Neuron (in vitro differentiated cells): Measurements from ENCODE around the gene POLRMT.
A peak's percentile ranks its signal among the peaks of the same experiment; 100 is the strongest.

ENCODE experiments used
- H2AFZ ChIP-seq: one replicate; pipeline ENCODE4 v1.6.1; 2013; ENCODE audit warnings: low read depth, mild to moderate bottlenecking, inconsistent platforms, low read length, moderate library complexity
- H3K27me3 ChIP-seq: one replicate; pipeline ENCODE4 v1.6.1; 2013; ENCODE audit warnings: low read length; ENCODE audit not compliant: insufficient read depth
- H3K36me3 ChIP-seq: one replicate; pipeline ENCODE4 v1.6.1; 2013; ENCODE audit warnings: low read length; ENCODE audit not compliant: insufficient read depth
- H3K4me1 ChIP-seq: one replicate; pipeline ENCODE4 v1.6.1; 2013; ENCODE audit warnings: low read length; ENCODE audit not compliant: insufficient read depth
- H3K4me3 ChIP-seq: 2 replicates; pipeline ENCODE4 v1.5.1; 2013; ENCODE audit warnings: mild to moderate bottlenecking, low read length, moderate library complexity
- H3K9me3 ChIP-seq: one replicate; pipeline ENCODE4 v1.6.1; 2013; ENCODE audit warnings: low read length

Gene POLRMT

DNA sequence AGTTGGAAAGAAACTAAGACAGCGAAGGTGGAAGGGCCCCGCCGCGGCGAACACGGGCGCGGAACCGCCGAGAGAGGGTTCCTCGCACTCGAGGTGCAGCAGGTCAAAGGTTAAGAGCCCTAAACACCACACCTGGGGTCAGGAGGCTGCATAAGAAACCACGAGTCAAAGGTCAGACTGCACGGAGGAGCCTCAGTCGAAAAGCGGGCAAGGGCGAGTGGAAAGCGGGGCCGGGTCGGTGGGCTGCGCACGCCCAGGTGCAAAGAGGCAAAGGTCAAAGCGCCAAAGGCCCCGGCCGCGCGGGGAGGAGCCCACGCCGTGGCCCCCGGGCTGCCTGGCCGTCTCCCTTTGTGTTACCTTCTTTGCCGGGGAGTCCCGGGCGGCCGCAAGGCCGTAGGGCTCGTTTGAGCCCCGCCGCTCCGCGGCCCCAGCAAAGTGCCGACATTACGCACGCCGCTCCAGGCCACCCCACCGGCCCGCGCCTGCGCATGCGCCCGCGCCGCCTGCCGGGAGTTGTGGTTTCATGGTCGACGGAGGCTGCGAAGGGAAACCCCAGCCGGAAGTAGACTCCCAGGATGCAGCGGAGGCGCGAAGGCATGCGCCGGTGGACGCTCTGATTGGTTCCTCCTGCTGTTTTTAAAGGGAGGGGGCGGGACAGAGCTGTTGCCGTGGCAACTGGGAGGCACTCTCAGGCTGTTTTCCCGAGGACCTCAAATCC is at the start of gene POLRMT:
Gene POLRMT, minus strand, starts transcription at position 470 of the 718 bp plus-strand sequence. Its CDS starts 25 bp downstream, at position 445.
- peaks cover 12% of the 10 kb centered on the region for H3K36me3 ChIP-seq
- peak within 1 kb of the TSS; percentile 71 for H3K4me3 ChIP-seq
- H3K4me1 ChIP-seq = peaks cover 9% of the 10 kb centered on the region

GRCh38 chr19:682678-683320 is 49.5 kb upstream of the POLRMT start:
- Histone ChIP-seq H2AFZ (no peak overlapping the region), H3K4me1 (peaks cover 3% of the 10 kb centered on the region), H3K4me3 (no peak overlapping the region), H3K9me3 (no peaks in the 10 kb centered on the region), H3K36me3 (no peaks in the 10 kb centered on the region), H3K27me3 (no peaks in the 10 kb centered on the region)

More for the DNA sequence above, at the start of gene POLRMT:
- no peaks in the 10 kb centered on the region for H3K9me3 ChIP-seq
- no peaks in the 10 kb centered on the region for H3K27me3 ChIP-seq
- H2AFZ ChIP-seq = peak within 1 kb of the TSS; percentile 69

DNA sequence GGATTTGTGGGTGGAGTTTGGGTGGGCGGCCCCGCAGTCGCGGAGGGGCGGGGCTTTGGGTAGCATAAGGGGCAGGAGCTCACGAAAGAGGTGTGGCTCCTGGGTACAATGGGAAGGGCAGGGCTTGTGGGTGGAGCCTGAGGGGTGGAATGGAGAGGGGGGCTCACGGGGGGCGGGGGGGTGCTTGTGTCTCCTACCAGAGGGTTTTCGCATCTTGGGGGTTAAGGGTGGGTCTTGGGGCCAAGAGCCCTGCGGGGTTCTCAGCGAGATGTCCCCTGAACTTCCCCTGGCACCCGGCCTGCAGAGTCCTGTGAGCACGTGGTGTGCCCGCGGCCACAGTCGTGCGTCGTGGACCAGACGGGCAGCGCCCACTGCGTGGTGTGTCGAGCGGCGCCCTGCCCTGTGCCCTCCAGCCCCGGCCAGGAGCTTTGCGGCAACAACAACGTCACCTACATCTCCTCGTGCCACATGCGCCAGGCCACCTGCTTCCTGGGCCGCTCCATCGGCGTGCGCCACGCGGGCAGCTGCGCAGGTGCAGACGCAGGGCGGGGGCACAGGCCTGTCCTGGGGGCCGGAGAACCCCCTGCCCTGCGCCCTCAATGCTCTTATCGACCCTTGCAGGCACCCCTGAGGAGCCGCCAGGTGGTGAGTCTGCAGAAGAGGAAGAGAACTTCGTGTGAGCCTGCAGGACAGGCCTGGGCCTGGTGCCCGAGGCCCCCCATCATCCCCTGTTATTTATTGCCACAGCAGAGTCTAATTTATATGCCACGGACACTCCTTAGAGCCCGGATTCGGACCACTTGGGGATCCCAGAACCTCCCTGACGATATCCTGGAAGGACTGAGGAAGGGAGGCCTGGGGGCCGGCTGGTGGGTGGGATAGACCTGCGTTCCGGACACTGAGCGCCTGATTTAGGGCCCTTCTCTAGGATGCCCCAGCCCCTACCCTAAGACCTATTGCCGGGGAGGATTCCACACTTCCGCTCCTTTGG is 48.0 kb upstream of the POLRMT start:
- H3K9me3 ChIP-seq = no peaks in the 10 kb centered on the region
- H2AFZ ChIP-seq = peak overlapping the region; percentile 70
- peak overlapping the region; percentile 68 for H3K4me3 ChIP-seq
- peaks cover 4% of the 10 kb centered on the region for H3K27me3 ChIP-seq
- H3K4me1 ChIP-seq = peaks cover 3% of the 10 kb centered on the region
- H3K36me3 ChIP-seq = no peaks in the 10 kb centered on the region

DNA sequence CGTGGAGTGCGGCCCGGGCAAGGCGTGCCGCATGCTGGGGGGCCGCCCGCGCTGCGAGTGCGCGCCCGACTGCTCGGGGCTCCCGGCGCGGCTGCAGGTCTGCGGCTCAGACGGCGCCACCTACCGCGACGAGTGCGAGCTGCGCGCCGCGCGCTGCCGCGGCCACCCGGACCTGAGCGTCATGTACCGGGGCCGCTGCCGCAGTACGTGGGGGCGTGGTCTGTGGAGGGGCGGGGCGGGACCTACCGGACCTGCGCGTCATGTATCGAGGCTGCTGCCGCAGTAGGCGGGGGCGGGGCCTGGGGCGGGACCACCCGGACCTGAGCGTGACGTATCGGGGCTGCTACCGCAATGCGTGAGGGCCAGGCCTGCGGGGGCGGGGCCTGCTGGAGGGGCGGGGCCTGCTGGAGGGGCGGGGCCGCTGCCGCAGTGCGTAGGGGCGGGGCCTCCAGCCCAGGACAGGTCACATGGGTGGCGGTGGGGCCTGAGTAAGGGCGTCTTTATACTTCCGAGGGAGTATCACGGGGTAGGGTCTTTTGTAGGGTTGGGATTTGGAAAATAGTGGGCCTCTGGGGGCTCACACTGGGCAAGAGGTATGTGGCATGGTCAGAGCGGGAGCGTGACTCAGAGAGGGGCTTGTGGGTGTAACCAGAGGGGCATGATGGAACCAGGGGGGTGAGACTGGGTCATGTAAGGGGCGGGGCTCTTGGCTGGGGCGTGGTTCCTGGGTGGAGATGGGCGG is 47.1 kb upstream of the POLRMT start:
- no peaks in the 10 kb centered on the region for H3K36me3 ChIP-seq
- no peaks in the 10 kb centered on the region for H3K9me3 ChIP-seq
- peak overlapping the region; percentile 68 for H3K4me3 ChIP-seq
- H3K4me1 ChIP-seq = peaks cover 9% of the 10 kb centered on the region
- H3K27me3 ChIP-seq = peaks cover 4% of the 10 kb centered on the region
- H2AFZ ChIP-seq = peak overlapping the region; percentile 70

DNA sequence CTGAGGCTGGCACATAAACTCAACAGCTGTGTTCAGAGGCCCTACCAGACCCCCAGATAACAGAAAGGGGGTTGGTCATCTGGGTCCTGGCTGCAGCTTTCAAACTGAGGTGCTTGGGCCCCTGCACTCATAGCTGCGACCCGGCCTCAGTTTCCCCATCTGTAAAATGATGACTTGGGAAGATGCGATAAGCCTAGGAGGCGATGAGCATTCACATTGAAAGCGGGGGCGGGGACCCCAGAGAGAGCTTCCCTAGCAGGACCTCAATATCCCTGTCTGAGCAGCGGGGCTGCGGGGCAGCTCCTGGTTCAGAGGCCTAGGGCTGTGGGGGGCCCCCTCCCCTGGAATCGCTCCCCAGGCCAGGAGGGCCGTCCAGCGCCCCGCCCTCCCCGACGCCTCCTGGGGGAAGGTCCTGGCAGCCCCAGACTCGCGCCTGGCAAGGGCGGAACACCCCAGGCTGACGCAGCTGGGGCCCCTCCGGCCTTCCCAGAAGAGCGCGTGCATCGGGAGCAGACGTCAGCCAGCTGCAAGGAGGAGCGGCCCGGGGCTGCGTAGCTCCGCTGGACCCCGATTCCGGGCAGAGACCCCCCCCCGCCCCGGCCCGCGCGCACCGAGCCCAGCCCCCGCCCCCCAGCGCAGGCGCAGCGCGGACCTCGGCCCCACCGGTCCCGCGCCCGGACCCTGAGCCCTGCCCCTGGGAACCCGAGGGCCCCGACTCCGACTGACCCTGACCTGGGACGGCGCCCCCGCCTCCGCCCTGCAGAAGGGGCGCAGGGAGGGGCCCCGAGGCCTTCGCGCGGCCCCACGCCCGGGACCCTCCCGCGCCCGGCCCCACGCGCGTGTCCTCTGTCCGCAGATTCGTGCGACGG is 46.3 kb upstream of the POLRMT start:
- Histone ChIP-seq H3K36me3 (no peaks in the 10 kb centered on the region), H3K9me3 (no peaks in the 10 kb centered on the region), H3K27me3 (peaks cover 4% of the 10 kb centered on the region), H3K4me1 (peaks cover 15% of the 10 kb centered on the region), H3K4me3 (peak overlapping the region; percentile 59), H2AFZ (peak overlapping the region; percentile 34)

GRCh38 chr19:678791-679388 is 45.6 kb upstream of the POLRMT start:
- Histone ChIP-seq H3K4me1 (peaks cover 21% of the 10 kb centered on the region), H3K4me3 (no peak overlapping the region), H3K27me3 (peaks cover 4% of the 10 kb centered on the region), H3K9me3 (no peaks in the 10 kb centered on the region), H3K36me3 (no peaks in the 10 kb centered on the region), H2AFZ (no peak overlapping the region)

DNA sequence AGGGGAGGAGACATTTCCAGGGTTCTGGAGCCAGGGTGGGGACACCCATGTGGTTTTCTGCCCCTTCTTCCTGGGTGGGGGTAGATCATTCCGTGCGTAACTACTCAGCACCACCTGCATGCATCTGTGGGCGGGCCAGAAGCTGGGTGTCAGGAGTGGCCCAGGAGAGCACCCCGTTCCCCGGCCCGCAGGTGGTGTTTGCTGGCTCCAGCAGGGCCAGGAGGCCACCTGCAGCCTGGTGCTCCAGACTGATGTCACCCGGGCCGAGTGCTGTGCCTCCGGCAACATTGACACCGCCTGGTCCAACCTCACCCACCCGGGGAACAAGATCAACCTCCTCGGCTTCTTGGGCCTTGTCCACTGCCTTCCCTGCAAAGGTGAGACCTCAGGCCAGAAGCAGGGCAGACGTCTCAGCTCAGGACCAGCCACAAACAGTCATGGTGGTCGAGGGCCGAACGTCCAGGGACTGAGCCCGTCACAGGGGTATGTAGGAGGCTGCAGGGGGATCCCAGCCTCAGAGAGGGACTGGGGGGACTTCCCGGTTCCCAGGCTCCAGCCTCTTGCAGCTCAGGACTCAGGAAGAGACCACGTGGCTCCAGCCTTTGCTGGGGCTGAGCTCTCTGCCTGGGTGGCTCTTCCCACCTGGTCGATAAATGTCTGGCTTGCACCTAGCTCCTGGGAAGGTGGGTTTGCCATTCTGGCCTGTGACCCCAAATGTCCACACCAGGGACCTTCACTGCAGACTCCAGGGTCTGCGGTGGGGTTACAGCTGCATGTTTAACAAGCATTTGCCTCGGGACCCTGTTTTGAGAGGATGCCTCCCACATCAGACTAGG is 44.5 kb upstream of the POLRMT start:
- Histone ChIP-seq H3K36me3 (no peaks in the 10 kb centered on the region), H3K27me3 (peaks cover 4% of the 10 kb centered on the region), H3K4me1 (peaks cover 22% of the 10 kb centered on the region), H3K4me3 (no peak overlapping the region), H3K9me3 (no peaks in the 10 kb centered on the region), H2AFZ (no peak overlapping the region)

DNA sequence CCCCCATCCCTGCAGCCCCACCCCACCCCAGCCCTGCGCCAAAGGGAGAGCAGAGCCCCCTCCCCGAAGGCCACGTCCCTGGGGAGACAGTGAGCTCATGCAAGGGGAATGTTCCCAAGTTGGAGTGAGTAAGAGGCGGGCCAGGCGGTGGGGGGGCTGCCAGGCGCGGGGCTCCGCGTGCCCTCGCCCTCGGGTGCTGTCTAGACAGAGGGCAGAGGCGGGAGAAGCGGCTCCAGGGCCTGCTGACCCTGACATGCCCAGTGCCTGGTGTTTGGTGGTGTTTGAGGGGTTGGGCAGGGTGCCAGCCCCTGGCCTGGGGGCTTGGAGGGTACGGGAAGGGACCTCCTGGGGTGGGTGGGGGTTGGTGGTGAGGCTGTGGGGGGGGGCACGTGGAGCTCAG is 43.9 kb upstream of the POLRMT start:
- Histone ChIP-seq H3K27me3 (peaks cover 4% of the 10 kb centered on the region), H3K36me3 (no peaks in the 10 kb centered on the region), H2AFZ (no peak overlapping the region), H3K4me3 (no peak overlapping the region), H3K9me3 (no peaks in the 10 kb centered on the region), H3K4me1 (peaks cover 22% of the 10 kb centered on the region)

GRCh38 chr19:676339-677105 is 43.2 kb upstream of the POLRMT start, which contains the start of gene FSTL3:
Gene FSTL3, plus strand, starts transcription at chr19:676392. Its CDS starts 32 bp downstream, at chr19:676424.
- H2AFZ ChIP-seq = no peak within 1 kb of the TSS
- H3K4me3 ChIP-seq = no peak within 1 kb of the TSS
- no peaks in the 10 kb centered on the region for H3K9me3 ChIP-seq
- peaks cover 4% of the 10 kb centered on the region for H3K27me3 ChIP-seq
- peaks cover 22% of the 10 kb centered on the region for H3K4me1 ChIP-seq
- H3K36me3 ChIP-seq = no peaks in the 10 kb centered on the region

DNA sequence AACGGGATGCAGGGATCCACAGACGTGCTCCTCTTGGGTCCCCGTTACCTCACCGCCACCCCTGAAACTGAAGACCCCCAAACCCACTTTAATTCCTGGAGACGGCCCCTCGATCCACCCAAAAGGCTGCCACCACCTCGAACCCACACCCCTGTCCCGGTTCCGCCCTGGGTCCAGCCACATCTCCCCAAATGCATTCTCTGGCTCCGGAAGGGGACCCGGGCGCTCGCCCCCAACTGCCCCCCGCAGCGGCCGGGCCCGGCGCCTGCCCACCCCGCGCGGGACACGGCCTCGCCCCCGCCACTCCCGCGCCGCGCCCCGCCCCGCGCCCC is 42.6 kb upstream of the POLRMT start:
- Histone ChIP-seq H3K9me3 (no peaks in the 10 kb centered on the region), H2AFZ (no peak overlapping the region), H3K4me3 (no peak overlapping the region), H3K4me1 (peaks cover 22% of the 10 kb centered on the region), H3K36me3 (no peaks in the 10 kb centered on the region), H3K27me3 (peaks cover 4% of the 10 kb centered on the region)
